Measurements from ENCODE around the gene SLC39A2.

DNA sequence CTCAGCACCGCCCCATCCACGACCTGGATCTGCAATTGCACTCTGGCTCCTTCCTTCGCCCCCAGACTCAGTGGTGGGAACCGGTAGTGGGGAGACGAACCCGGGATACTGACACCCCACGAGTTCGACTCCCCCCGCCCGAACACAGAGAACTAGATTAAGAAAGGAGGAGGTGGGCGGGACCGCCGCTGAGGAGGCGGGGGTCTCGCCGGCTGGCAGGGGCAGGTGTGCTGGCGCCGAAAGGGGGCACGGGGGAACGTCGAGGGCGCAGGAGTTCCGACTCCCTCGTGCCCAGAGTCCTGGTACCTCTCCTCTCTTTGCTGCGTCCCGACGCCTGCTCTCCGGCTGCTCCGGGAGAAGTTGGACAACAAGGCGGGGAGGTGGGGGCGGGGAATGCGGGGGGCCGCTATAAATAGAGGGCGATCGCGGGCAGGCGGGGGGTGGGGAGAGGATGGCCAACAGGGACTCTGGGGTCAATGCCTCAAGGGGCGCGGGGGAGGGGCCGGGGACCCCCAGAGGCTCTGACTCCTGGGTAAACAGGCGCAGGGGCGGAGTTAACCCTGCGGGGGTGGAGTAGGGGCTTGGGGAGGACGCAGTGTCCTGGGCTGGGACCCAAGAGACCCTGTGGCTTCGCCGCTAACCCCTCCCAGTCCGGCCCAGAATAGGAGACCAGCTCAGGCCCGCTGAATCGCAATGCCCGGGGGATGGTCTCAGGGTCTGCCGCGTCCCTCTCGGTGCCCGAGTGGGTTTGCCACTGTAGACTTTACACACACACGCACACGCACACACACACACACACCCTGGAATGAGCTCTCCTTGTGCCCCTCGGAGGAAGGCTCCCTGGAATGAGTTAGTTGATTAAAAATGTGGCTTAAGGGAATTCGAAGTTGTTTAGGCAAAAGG is 26.5 kb downstream of the SLC39A2 start:
- no peak for TF ChIP-seq CTCF (IDR thresholded peaks at IDR 0.05; ENCODE audit: poor library complexity)
- TF ChIP-seq EZH2 (IDR thresholded peaks at IDR 0.05; ENCODE audit: borderline replicate concordance): no peak
- no peak for TF ChIP-seq EZH2phosphoT487 (IDR thresholded peaks at IDR 0.05; ENCODE audit: low read depth, severe bottlenecking, unreplicated experiment)
